DMS79 (cell line): ENCODE results near the gene ADARB2.

Experiments used
- DNase-seq: peaks from one replicate; lab custom pipeline; 2025; lab: John Stamatoyannopoulos, UW

ADARB2 gene

DNA sequence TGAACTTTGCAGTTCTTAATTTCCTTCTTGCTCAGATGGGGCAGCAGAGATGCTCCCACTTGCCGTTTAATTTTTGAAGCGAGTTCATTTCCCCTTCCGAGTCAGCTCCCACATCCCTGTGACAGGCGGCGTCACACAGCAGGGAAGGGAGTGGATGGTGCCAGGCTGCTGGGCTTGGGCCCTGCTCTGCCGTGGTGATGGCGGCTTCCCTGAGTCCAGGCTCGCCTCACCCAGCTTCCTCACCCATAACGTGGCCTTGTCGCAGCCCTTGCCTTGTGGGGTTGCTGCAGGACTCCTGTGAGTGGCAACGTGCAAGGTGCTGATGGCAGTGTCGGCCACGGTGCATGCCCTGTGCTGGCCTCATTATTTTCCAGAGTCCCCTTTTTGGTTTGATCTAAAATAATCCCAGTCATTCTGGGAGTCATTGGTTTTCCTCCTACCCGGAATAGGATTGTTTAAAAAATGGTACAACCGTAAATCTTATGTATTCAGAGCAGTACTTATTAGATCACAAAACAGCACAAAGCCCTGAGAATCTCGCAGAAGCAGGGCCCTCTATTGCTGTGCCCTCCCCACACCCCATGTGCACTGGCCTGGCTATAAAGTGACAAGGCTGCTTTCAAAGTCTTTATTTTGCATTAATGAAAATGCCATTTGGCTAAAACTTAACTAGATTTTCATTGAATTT, 421.1 kb downstream of the ADARB2 start:
- no peak for DNase-seq

DNA sequence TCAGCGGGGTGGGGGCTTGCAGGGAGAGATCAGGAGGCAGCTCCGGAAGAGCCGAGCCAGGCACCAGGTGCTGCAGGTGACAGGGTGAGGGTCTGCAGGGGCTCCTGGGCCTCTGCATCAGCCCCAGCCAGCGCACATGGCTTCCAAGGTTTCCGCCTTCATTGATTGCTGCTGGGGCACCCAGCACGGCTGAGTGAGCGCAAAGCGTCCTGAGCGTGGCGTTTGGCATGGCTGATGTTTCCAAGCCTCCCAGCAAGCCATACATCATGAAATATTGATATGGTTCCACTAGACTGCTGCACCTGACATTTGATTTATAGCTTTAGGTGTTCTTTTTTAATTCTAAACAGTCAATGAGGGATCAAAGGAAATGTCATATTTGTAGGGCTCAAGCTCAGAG, 422.1 kb downstream of the ADARB2 start:
- DNase-seq, result no peak

DNA sequence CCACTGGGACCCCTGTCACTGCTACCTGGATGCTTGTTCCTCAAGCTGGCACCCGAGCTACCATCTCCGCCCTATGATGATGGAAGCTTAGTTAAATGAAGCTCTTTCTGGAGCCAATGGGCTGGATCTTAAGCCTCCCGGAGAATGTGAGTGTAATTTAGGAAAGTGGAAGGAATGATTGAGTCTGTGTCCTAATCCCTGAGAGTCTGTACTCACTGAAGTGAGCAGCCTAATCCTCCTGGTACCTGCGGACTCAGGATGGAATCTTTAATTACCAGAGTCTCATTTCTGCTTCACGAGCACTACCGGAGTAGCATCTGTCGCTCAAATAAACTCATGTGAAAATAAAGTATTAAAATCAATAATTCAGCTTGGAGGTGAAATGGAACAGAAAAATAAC, 425.6 kb downstream of the ADARB2 start:
- no peak for DNase-seq

DNA sequence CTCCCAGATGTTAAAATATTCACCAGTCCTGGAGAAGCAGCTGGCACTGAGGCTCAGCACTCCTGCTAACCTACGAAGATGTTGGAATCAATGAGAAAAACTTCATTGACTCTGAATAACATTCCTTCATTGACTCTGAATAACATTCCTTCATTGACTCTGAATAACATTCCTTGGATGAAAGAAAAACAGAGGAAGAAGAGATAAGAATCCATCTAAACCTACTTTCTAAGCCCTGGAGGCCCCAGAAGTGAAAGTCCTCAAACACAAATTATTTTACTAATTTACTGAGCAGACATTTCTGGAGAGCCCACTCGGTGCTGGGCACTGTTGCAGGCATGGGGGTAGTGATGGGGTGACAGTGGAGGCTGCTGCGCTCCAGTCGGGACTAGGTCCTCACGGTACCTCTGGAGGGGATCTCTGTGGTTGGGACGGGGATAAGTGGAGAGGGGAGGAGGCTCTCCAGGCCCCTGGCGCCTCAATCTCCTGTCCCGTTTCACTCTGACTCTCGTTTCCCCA, 427.0 kb downstream of the ADARB2 start:
- no peak for DNase-seq

DNA sequence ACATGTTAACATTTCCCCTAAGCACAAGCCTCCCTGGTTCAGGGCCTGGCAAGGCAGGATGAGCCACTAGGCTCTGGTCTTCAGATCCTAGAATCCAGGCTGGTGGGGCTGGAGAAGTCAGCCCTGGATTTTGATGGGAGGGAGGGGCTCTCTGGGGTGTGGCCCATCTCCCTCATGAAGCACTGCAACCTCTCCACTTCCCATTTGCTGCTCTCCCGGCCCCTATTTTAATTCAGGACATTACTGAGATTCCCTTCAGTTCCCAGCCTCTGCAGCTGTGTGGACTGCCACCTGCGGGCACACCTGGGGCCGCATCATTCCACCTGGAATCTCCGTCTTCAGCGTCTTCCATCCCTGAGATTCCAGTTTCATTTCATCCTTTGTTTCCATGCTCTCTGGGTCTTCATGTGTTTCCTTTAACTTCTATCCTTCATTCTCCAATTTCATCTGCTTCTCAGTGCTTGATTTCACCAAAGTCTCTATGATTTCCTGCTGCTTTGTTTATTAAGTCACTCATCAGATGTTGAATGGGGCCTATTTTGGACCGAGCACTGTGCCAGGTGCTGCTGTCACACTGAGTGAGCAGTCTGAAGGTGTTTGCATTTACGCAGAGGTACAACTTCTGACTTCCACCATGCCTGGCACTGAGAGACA, 427.6 kb downstream of the ADARB2 start:
- DNase-seq, result no peak

DNA sequence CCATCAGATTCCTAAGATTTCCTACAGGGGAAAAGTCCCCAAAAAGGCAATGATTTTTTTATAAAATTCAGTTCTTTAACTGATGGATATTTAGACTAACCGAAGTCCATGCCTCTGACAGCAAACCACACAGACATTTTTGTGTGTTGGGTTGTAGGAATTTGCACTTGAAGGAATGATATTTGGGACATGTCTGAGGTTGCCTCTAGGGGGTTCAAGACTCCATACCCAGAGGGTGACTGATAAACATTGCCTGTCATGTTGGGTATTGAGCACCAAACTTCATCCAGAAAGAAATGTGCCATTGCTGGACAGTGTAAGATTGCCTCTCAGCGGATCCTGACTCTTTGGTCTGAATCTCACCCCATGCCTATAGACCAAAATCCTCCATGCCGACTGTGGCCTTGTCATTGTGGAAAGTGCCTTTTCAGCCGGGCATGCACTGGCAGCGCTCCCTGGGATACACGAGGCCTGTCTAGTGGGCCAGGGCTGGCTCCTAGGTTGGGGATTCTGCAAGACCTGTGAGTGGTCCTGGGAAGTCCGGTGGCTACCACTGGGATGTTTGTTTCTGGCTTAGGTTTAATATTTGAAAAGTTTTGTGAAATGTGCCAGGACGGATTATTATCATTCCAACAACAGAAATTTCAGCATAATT, 428.2 kb downstream of the ADARB2 start:
- DNase-seq, result no peak

DNA sequence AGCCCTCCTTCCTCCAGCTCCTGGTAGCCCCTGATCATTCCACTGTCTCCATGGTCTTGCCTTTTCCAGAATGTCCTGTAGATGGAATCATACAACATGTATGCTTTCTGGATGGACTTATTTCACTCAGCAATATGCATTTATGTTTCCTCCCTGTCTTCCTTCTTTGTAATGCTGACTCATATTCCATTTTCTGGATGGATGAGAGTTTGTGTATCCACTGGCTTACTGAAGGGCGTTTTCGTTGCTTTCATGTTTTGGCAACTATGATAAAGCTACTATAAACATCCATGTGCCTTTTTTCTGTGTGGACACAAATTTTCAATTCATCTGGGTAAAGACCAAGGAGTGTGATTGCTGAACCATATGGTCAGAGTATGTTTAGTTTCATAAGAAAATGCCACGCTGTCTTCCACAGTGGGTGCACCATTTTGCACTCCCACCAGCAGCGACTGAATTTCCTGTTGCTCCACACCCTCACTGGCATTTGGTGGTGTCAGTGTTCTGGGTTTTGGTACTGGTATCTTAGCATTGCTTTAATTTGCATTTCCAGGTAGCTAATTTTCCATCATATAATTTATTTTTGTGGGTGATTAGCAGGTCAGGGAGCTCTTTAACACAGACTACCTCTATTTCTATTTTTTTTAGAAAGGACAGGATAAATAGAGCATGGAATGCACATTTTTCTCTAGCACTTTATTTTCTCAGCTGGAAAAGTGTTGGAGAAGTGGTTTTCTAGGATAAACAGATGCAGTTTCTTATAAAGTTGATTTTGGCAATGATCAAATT, 429.0 kb downstream of the ADARB2 start:
- DNase-seq, result no peak

DNA sequence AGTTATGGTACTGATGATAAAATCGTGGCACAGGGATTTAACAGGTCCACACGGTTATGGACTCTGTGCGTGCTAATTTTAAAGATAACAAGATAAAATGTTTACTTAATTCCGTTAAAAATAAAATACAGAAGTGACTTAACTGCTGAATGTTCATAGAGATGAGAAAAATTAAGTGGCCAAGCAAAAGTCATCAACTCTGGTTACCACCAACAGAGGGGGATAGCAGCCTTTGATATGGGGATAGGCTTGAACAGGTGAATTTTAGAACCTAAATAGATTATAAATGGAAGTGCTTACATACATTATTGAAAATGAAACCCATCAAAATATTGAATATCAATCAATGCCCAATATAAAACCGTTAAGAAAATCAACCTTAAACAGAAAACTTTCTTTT, 436.2 kb downstream of the ADARB2 start:
- no peak for DNase-seq

DNA sequence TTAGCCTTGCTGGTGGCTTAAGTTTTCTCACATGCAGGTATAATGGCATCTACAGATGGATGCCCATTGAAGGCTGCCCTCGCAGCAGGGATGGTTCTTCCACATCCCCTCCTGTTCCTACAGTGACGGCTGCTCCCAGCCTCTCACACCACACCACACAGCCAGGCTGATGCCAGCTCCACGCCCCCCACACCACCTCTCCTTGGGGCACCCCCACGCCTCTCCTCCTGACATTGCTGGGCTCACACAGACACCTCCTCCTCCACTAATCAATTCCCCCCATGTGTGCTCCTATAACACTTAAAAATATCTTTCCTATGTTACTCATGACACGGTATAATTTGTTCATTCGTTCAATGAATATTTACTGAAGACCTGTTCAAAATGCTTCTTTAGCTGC, 437.1 kb downstream of the ADARB2 start:
- DNase-seq, result no peak

DNA sequence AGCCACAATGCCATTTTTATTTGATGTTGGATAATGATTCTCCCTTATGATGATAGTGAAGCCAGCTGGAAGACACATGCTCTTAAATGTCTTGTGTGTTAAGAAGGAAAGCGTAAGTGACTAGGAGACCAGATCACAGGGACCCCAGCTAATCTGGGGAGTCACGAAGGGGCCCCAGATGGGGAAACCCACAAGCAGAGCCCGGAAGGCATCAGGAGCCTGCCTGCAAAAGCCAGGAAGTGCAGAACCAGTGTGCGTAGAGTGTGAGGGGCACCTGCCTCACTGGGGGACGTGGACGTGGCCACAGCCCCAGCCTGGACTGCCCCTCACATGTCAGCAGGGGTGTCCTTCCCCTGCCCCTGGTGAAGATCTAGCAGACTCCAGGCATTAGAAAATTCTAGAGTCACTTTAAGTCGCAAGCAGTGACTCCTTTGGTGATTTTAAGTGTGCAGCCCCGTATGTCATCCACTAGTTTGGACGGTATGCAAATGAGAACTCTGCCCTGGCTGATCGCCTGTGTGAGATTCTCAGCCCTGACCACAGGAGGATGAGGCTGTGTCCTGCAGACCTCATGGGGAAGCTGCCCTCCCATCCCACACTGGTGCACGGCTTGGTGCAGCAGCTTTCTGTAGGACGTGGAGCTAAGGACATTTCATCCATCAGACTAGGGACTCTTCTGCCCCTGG, 438.1 kb downstream of the ADARB2 start:
- DNase-seq, result no peak

DNA sequence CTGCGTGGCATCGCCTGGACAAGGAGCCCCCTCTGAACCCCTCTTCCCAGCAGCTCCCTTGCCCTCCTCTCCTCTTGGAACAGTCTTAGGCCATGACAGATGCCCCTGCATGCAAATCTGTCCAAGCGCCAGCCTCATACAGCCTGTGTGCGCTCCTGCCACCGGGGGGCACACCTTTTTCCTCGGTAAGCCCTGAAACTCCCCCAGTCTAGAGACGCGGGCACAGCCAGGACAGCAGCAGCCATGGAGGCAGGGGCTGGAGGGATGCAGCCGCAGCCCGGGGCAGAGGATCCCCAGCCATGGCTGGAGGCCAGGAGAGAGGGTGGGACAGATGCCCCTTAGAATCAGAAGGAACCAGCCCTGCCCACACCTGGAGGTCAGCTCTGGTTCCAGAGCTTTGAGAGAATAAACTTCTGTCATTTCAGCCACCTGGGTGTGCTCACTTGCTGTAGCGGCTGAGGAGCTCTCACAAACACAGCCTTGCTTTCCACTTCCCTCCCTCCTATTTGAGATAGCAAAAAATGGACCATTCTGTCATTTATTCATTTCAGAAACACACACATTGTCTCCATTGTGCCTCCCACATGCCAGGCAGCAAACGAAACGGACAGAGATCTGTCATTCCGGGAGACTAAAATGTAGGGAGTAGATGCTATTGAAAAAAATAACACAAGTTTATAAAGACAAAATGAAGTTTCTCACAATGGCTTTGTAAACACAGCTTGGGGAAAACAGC, 439.6 kb downstream of the ADARB2 start:
- DNase-seq, result no peak

DNA sequence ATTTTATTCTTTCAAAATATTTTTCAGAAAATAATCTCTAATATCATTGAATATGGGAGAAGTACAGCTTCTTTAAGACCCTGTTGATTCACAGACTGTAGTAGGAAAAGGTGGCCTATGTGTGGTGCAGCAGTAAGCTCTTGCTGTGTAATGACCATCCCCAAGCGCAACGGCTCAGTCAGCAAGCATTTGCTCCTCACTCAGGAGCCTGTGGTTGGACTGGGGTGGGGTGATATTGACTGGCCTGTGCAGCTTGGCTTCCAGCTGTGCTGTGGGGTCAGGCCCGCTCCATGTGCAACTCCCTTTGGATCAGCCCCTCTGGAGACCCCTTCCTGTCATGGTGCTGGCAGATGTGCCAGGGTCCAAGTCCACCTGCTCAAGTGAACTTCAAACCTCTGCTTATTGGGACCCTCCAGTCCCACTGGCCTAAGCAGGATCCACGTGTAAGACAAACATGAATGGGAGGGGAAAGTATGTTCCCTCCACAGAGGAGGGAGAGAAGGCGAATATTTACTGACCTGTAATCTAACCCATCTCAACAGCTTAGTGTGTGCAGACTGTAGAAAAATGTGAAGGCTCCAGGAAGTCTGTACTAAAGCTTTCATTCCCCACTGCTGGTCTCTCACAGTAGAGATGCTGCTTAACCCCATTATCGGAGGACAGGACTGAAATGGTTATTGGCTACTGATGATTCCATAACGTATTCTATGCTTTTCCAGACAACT, 441.4 kb downstream of the ADARB2 start:
- DNase-seq, result no peak

DNA sequence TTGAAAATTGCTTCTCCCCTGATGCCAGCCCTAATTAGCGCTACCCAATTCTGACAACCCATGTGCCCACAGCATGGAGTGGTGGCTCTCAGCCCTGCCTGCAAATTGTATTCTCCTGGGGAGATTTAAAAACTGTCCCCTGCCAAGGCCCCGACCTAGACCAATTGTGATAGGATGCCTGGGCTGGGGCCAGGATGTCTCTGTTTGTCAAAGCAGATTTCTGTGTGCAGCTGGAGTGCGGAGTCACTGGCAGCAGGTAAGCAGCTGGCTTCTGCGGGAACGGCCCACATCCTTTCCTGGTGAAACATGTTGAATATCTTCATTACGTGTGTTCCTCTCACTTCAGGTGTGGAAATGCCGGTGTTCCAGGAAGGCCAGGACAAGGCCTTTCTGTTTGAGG, 442.6 kb downstream of the ADARB2 start:
- DNase-seq, result no peak

DNA sequence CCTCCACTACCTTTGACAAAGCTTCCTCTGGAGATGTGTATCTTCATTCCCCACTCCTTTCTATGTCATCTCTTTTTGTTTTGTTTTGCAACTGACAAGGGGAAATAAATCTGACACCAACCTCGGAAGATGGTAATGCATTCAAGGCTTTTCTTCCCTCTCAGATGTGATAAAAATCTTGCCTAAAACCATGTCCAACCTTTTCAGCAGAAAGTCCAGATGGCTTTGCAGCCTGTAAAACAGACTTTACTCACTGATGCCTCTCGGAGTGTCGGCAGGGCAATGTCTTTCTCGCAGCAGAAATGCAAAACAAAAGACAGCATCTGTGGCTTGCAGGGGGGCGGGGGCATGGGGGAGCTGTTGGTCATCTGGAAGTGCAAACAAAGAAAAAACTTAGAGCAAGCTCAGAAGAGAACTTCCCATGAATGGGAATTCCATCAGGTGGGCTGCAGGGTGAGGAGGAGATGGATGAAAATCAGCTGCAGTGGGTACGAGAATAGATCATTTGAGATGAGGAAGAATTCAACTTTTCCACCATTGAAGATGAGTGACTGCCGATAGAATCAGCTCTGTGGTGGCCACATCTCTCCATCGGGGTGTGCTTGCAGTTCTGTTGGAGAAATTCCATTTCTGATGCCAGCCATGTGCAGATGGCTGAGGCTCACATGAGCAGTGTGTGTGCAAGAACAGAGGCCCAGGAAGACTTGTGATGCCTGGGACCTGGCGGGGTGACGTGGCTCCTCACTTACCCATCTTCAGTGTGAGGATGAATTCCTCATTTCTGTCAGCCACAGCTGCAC, 443.5 kb downstream of the ADARB2 start:
- DNase-seq, result no peak

DNA sequence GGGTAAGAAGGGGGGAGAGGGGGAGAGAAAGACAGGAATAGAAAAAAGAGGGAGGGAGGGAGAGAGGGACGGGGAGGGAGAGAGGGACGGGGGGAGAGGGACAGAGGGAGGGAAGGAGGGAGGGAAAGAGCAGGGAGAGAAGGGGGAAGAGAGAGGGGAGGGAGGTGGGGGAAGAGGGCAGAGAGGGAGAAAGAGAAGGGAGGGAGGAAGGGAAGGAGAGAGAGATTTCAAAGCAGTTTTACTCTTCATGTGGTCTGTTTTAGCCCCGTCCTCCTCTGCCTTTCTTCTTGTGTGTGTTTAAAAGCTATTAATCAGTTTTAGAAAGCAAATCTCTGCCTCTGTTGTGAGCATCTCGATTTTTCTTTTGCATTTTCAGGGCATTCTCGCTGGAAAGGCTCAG, 444.2 kb downstream of the ADARB2 start:
- DNase-seq, result no peak

DNA sequence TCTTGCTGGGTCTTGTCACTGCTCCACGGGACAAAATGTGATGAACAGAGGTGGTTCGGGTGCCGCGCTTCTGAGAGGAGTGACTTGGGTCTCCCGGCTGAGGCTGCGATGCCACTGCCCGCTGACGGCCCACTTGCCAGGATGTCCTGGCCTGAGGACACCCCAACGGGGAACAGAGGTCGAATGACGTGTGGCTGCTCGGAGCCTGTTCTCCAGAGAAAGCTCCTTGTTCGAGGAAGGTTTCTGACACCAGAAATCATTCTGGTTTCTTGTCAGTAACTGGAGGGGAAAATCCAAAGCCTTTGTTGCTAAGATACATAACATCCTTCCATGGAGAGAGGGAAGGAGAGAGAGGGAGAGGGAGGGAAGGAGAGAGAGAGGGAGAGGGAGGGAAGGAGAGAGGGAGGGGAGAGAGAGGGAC, 444.7 kb downstream of the ADARB2 start:
- DNase-seq, result no peak

DNA sequence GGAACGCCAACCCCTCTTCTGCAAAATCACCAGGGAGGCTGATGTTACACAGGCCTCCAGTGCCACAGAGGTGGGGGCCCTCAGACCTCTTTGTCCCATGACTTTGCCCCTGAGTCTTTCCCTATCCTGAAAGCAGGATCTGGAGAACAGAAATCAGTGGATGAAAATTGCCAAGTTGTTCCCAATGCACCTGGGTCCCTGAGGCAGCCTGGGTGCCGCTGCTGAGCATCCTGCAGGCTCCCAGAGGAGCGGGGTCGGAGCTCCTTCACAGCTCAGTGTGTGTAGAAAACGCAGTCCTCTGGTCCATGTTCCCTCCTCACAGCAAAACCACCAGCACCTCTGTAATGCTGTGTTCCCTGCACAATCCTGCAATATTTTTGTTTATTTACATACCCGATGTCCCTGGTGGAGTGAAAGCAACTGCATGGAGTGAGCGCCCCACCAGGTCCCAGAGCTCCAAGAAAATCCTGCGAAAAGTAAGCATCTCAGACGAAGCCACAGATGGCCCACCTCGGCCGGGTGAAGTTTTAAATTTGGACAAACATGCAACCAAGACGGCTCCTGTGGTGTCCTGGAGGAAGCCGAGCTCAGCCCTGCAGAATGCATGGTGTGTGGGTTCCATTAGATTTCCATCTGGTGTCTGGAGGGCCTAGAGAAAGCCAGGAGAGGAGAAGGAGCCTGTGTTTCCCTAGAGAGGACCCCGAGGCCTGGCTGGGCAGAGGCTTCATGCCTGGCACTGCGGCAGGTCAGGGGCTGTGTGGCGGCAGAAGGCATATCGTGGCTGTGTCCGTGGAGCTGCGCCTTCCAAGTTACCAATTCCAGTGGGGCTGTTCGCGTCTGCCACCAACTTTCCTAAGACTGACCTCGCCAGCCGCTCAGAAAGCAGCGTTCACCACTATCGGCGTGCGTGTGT, 445.9 kb downstream of the ADARB2 start:
- no peak for DNase-seq

DNA sequence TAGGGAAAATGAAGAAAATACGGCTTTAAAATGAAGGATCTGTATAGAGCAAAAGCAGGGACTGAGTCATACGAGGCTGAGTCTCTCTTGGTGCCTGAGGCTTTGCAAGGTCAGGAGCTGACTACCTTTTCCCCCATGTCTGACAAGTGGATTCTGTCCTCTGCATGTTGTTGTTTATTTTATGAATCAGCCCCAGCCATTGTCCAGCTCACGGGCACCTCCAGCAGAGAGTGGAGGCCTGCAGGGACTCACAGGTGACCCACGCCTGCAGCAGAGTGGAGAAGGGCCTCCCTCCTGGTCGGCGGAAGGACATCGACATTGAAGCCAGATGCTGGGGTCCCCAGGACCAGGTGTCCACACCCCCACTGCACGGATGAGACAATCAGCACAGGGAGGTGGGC, 447.3 kb downstream of the ADARB2 start:
- DNase-seq, result no peak

DNA sequence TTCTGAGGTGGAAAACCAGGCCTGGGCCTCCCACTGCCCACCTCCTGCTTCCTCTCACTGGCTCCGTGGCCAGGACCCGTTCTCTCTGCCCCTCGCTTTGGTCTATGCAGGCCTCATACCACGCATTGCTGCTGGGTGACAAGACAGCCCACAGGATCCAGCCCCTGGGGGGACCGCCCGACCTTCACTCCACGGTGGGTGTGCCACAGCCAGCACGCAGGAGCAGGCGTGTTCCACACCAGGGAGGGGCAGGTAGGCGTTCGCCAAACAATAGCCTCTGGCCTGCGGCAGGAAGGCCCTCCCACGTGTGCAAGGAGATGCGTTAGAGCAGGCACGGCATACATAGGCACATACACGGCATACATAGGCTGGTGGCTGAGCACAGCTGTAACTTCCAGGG, 447.7 kb downstream of the ADARB2 start:
- DNase-seq, result no peak
